ENCODE results near the gene P2RX7.

GRCh38 chr12:121120323-121120722 is 12.4 kb upstream of the P2RX7 start:
- TF ChIP-seq POLR2A (IDR thresholded peaks at IDR 0.05) (no peak), CTCF (IDR thresholded peaks at IDR 0.05) (no peak), EP300 (IDR thresholded peaks at IDR 0.05) (no peak)

Data from ovary (tissue), 3 donors.